H1 (cell line): ENCODE data around the gene KCNH8. TPM values are rescaled to one million over a fixed set of nuclear protein-coding genes. Genes with fewer than 3 reads are reported as not detected.

Experiments used
- CTCF ChIA-PET: fragments of 300-600 bp; sonication (Branson Sonifier 250); formaldehyde crosslinking; loops from one replicate; lab custom pipeline; 2021; ENCODE audit not compliant: partially characterized antibody; lab: Charles Lee
- POLR2A ChIA-PET: fragments of 300-600 bp; sonication (Branson Sonifier 250); formaldehyde crosslinking; loops from one replicate; lab custom pipeline; 2021; ENCODE audit warnings: inconsistent platforms; ENCODE audit not compliant: partially characterized antibody; lab: Charles Lee
- DNase-seq, 2 experiments: peaks; one replicate each; pipeline versions ENCODE4 v3.0.0 to v3.0.0-alpha.2; 2010 to 2022; ENCODE audit warnings: low spot score in 2 of 2, low read depth in 1 of 2, mixed read lengths in 1 of 2
- FAIRE-seq: peaks from 2 replicates; lab custom pipeline; 2011; peaks lifted over from hg19 to GRCh38; lab: Jason Lieb, UNC
- H2AFZ ChIP-seq: 2 replicates; pipeline ENCODE4 v1.8.1; 2012; ENCODE audit warnings: low read length, inconsistent platforms
- H2AK5ac ChIP-seq: 2 replicates; pipeline ENCODE4 v1.6.1; 2013; ENCODE audit warnings: low read depth, low read length
- H2BK120ac ChIP-seq: replicated peaks from 2 replicates; pipeline ENCODE3; 2013; ENCODE audit warnings: low read depth, low read length, inconsistent platforms
- H2BK12ac ChIP-seq: 2 replicates; pipeline ENCODE4 v1.6.1; 2013; ENCODE audit warnings: low read depth, low read length
- H2BK15ac ChIP-seq: 2 replicates; pipeline ENCODE4 v1.6.1; 2013; ENCODE audit warnings: low read length
- H2BK20ac ChIP-seq: 2 replicates; pipeline ENCODE4 v1.6.1; 2013; ENCODE audit warnings: low read length
- H2BK5ac ChIP-seq: 2 replicates; pipeline ENCODE4 v1.6.1; 2013; ENCODE audit warnings: low read depth, low read length
- H3K14ac ChIP-seq: 2 replicates; pipeline ENCODE4 v1.6.1; 2013; ENCODE audit warnings: inconsistent platforms; ENCODE audit not compliant: insufficient read length
- H3K18ac ChIP-seq: 2 replicates; pipeline ENCODE4 v1.6.1; 2013; ENCODE audit warnings: low read length; ENCODE audit errors: extremely low read depth
- H3K23ac ChIP-seq: 2 replicates; pipeline ENCODE4 v1.6.1; 2013; ENCODE audit warnings: inconsistent platforms; ENCODE audit not compliant: insufficient read length
- H3K23me2 ChIP-seq: 2 replicates; pipeline ENCODE4 v1.6.1; 2013; ENCODE audit warnings: low read depth, low read length
- H3K27ac ChIP-seq: 2 replicates; pipeline ENCODE4 v1.6.1; 2011; ENCODE audit warnings: low read depth, low read length, inconsistent platforms
- H3K27me3 ChIP-seq, 4 experiments: replicated peaks in 1 of 4; 1 replicate in 1 of 4; 2 replicates in 3 of 4; pipeline versions ENCODE4 v1.6.1 to v1.8.1; 2011 to 2013; ENCODE audit warnings: low read length in 3 of 4, mild to moderate bottlenecking in 3 of 4, inconsistent platforms in 2 of 4, mixed read lengths in 2 of 4, moderate library complexity in 1 of 4; ENCODE audit not compliant: control insufficient read depth in 3 of 4, insufficient read depth in 3 of 4; ENCODE audit errors: extremely low read depth in 1 of 4
- H3K36me3 ChIP-seq, 4 experiments: 2 replicates each; pipeline versions ENCODE4 v1.6.1 to v1.8.1; 2011 to 2013; ENCODE audit warnings: mild to moderate bottlenecking in 4 of 4, low read length in 3 of 4, moderate library complexity in 2 of 4, control low read depth in 1 of 4, inconsistent platforms in 1 of 4; ENCODE audit not compliant: insufficient read depth in 4 of 4, control insufficient read depth in 2 of 4
- H3K4ac ChIP-seq: replicated peaks from 2 replicates; pipeline ENCODE3; 2013; ENCODE audit warnings: low read length, low read depth, mixed read lengths, inconsistent platforms; ENCODE audit not compliant: insufficient read length
- H3K4me1 ChIP-seq, 4 experiments: replicated peaks in 1 of 4; 1 replicate in 1 of 4; 2 replicates in 3 of 4; pipeline versions ENCODE4 v1.6.1 to v1.8.1; 2011 to 2013; ENCODE audit warnings: low read length in 3 of 4, inconsistent platforms in 2 of 4, mixed read lengths in 1 of 4; ENCODE audit not compliant: insufficient read depth in 4 of 4, control insufficient read depth in 3 of 4
- H3K4me2 ChIP-seq, 2 experiments: 2 replicates each; pipeline versions ENCODE4 v1.6.1 to v1.8.1; 2011 to 2013; ENCODE audit warnings: low read depth in 2 of 2, low read length in 2 of 2, control low read depth in 1 of 2, inconsistent platforms in 1 of 2, mild to moderate bottlenecking in 1 of 2; ENCODE audit not compliant: insufficient read depth in 1 of 2
- H3K4me3 ChIP-seq, 4 experiments: fragments of 200-600, 300-600 bp in 1 of 4; sonication (generic), shearing (Covaris generic), sonication (Bioruptor Twin) in 1 of 4; 2 replicates each; pipeline versions ENCODE4 v1.5.1 to v1.8.1; 2011 to 2016; ENCODE audit warnings: low read length in 4 of 4, low read depth in 3 of 4, control low read depth in 2 of 4, inconsistent platforms in 2 of 4, mild to moderate bottlenecking in 2 of 4, mixed read lengths in 1 of 4, moderate library complexity in 1 of 4; ENCODE audit not compliant: insufficient read depth in 2 of 4; ENCODE audit errors: extremely low read depth in 1 of 4
- H3K56ac ChIP-seq: replicated peaks from 2 replicates; pipeline ENCODE3; 2013; ENCODE audit warnings: low read depth, mild to moderate bottlenecking, mixed read lengths, low read length, inconsistent platforms; ENCODE audit not compliant: insufficient read length
- H3K79me1 ChIP-seq: 2 replicates; pipeline ENCODE4 v1.6.1; 2013; ENCODE audit warnings: low read depth, low read length, control low read depth
- H3K79me2 ChIP-seq, 2 experiments: 2 replicates each; pipeline versions ENCODE4 v1.6.1 to v1.8.1; 2012 to 2013; ENCODE audit warnings: low read length in 2 of 2, mild to moderate bottlenecking in 2 of 2, inconsistent platforms in 1 of 2; ENCODE audit not compliant: insufficient read depth in 2 of 2, control insufficient read depth in 1 of 2
- H3K9ac ChIP-seq, 4 experiments: replicated peaks in 1 of 4; 1 replicate in 1 of 4; 2 replicates in 3 of 4; pipeline versions ENCODE4 v1.6.1 to v1.8.1; 2011 to 2013; ENCODE audit warnings: low read depth in 3 of 4, low read length in 3 of 4, control low read depth in 2 of 4, mild to moderate bottlenecking in 2 of 4, moderate library complexity in 2 of 4, inconsistent platforms in 1 of 4; ENCODE audit errors: extremely low read depth in 1 of 4
- H3K9me3 ChIP-seq, 2 experiments: 2 replicates each; pipeline versions ENCODE4 v1.6.1 to v1.8.1; 2012 to 2013; ENCODE audit warnings: mild to moderate bottlenecking in 2 of 2, moderate library complexity in 2 of 2, control low read depth in 1 of 2, inconsistent platforms in 1 of 2, low read depth in 1 of 2, low read length in 1 of 2, mixed read lengths in 1 of 2; ENCODE audit not compliant: insufficient read depth in 2 of 2
- H4K20me1 ChIP-seq, 2 experiments: replicated peaks in 1 of 2; 2 replicates each; pipeline versions ENCODE3 to v1.8.1; 2011 to 2013; ENCODE audit warnings: inconsistent platforms in 2 of 2, low read length in 2 of 2, mild to moderate bottlenecking in 1 of 2; ENCODE audit not compliant: insufficient read depth in 2 of 2, control insufficient read depth in 1 of 2
- H4K5ac ChIP-seq: 2 replicates; pipeline ENCODE4 v1.6.1; 2013; ENCODE audit warnings: low read length, low read depth, mixed read lengths, inconsistent platforms; ENCODE audit not compliant: insufficient read length
- H4K8ac ChIP-seq: 2 replicates; pipeline ENCODE4 v1.8.0; 2013; ENCODE audit warnings: mild to moderate bottlenecking, moderate library complexity, low read length, inconsistent platforms; ENCODE audit not compliant: insufficient read depth; ENCODE audit errors: extremely low read depth
- H4K91ac ChIP-seq: replicated peaks from 2 replicates; pipeline ENCODE3; 2013; ENCODE audit warnings: low read length, mixed read lengths, inconsistent platforms; ENCODE audit not compliant: insufficient read length
- CBX5 ChIP-seq: fragments of 300-800, 300-1000 bp; sonication (generic); IDR thresholded peaks from 2 replicates; pipeline ENCODE4 v1.7.1; 2016; ENCODE audit warnings: antibody characterized with exemption, low read length, low read depth
- CBX8 ChIP-seq: fragments of 300-800, 300-1000 bp; sonication (generic); IDR thresholded peaks from 2 replicates; pipeline ENCODE4 v1.7.1; 2016; ENCODE audit warnings: low read depth, low read length, borderline replicate concordance
- CTBP2 ChIP-seq: IDR thresholded peaks from 2 replicates; pipeline ENCODE4 v1.7.0; 2011; ENCODE audit warnings: borderline replicate concordance, mild to moderate bottlenecking, moderate library complexity, mixed read lengths, low read length; ENCODE audit not compliant: insufficient read depth, insufficient read length
- GTF2F1 ChIP-seq: IDR thresholded peaks from 2 replicates; pipeline ENCODE4 v1.6.1; 2012; ENCODE audit warnings: low read depth, low read length, improper control_type of control experiment, borderline replicate concordance
- MAX ChIP-seq: IDR thresholded peaks from 2 replicates; pipeline ENCODE4 v1.6.1; 2012; ENCODE audit warnings: inconsistent platforms
- NANOG ChIP-seq: IDR thresholded peaks from 2 replicates; pipeline ENCODE4 v1.6.1; 2011; ENCODE audit warnings: low read length, low read depth, mild to moderate bottlenecking, inconsistent platforms; ENCODE audit not compliant: insufficient read depth, poor library complexity, severe bottlenecking
- RAD21 ChIP-seq, 2 experiments: IDR thresholded peaks in 1 of 2; conservative IDR thresholded peaks in 1 of 2; 2 replicates each; pipeline ENCODE4 v1.6.1; 2011; ENCODE audit warnings: low read depth in 2 of 2, low read length in 2 of 2, improper control_type of control experiment in 1 of 2, inconsistent platforms in 1 of 2, mild to moderate bottlenecking in 1 of 2, moderate library complexity in 1 of 2
- SIX5 ChIP-seq: IDR thresholded peaks from 2 replicates; pipeline ENCODE4 v1.6.1; 2011; ENCODE audit warnings: mild to moderate bottlenecking, low read depth, low read length
- SP1 ChIP-seq: IDR thresholded peaks from 2 replicates; pipeline ENCODE4 v1.6.1; 2011; ENCODE audit warnings: low read depth, low read length
- TAF1 ChIP-seq: IDR thresholded peaks from 2 replicates; pipeline ENCODE4 v1.6.1; 2011; ENCODE audit warnings: mild to moderate bottlenecking, low read depth, low read length
- TCF12 ChIP-seq: IDR thresholded peaks from 2 replicates; pipeline ENCODE4 v1.6.1; 2011; ENCODE audit warnings: low read depth, mild to moderate bottlenecking, low read length
- TEAD4 ChIP-seq: IDR thresholded peaks from 2 replicates; pipeline ENCODE4 v1.6.1; 2012; ENCODE audit warnings: low read depth, low read length, inconsistent platforms, mixed read lengths
- WGBS, 2 experiments: shearing (Covaris generic) in 1 of 2; methylation state at CpG; one replicate each; pipeline versions ENCODE4 v1.1.6 to v1.1.7; 2013 to 2015; ENCODE audit warnings: low lambda C conversion rate in 2 of 2, mixed read lengths in 2 of 2, inconsistent platforms in 1 of 2, low coverage in 1 of 2, missing lambda C conversion rate in 1 of 2; ENCODE audit not compliant: insufficient replicate concordance in 2 of 2, insufficient coverage in 1 of 2, insufficient read length in 1 of 2; ENCODE audit errors: extremely low coverage in 1 of 2, missing lambda C conversion rate in 1 of 2; 5-methylcytosine and 5-hydroxymethylcytosine counted together
- polyA plus RNA-seq, 7 experiments: library from polyadenylated mRNA; depleted of rRNA in 3 of 7; stranded (reverse) in 5 of 7; unstranded in 2 of 7; fragments of >200 nt in 5 of 7; fragments of 200-250 nt in 2 of 7; gene quantifications; 1 replicate in 5 of 7; 2 replicates in 1 of 7; 4 replicates in 1 of 7; pipeline versions ENCODE4 v1.2.1 to v1.2.3, GENCODE V29; 2011 to 2013; ENCODE audit warnings: missing spikeins in 2 of 7, mixed read lengths in 2 of 7
- total RNA-seq: library from RNA; stranded (reverse); fragmentation: NEBNext Ultra II Directional; extraction: Animal tissue kit (Norgen Biotek cat#: 25700); gene quantifications from 2 replicates; pipeline ENCODE4 v1.2.1, GENCODE V29; 2021

KCNH8 gene
- total and polyA plus RNA-seq, 2 of the 8 experiments (the other 6 are each of a cell fraction or from before 2014, with no cell fraction given) = 2.2 to 2.4 TPM

DNA sequence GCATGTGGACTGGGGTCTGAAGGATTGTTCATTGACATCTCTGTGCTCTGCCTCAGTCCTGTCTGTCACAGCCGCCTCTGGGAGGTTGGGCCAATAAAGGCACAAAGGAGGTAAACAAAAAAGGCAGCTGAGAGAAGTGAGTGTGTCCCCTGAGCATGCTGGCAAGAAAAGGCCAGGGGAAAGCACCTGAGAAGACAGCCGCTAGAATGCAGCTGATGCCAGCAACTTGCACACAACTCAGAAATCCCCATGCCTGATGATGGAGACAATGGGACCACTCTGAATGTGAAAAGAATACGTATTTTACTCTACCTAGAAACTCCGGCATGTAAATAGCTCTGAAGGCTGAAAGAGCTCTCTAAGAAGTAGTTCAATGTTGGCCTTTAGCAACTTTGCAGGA is 118.7 kb downstream of the KCNH8 start:
- Histone ChIP-seq H3K4me1 (peaks cover 3 to 12% (median 9%) of the 10 kb centered on the region in 4 experiments; a peak in 5 of 7 replicates), H4K91ac (no peak overlapping the region), H3K36me3 (no peaks in the 10 kb centered on the region), H3K14ac (no peak overlapping the region), H3K27ac (peak overlapping the region; percentile 25; the same call in 1 of the 2 replicates), H3K4ac (no peak overlapping the region), H2AFZ (no peak overlapping the region), H2AK5ac (no peak overlapping the region), H3K23me2 (no peaks in the 10 kb centered on the region), H3K56ac (no peak overlapping the region), H3K4me2 (peak overlapping the region; percentile 11 to 48), H2BK120ac (no peak overlapping the region), H3K9ac (no peak overlapping the region), H3K27me3 (no peaks in the 10 kb centered on the region), H3K79me1 (no peaks in the 10 kb centered on the region), H4K5ac (no peak overlapping the region), H3K18ac (no peak overlapping the region), H2BK12ac (no peak overlapping the region), H3K79me2 (no peaks in the 10 kb centered on the region), H2BK5ac (no peak overlapping the region), H4K8ac (no peak overlapping the region), H2BK20ac (no peak overlapping the region), H2BK15ac (no peak overlapping the region), H3K23ac (no peak overlapping the region), H3K4me3 (peak overlapping the region in 1 of 4 experiments; percentile 25; a peak in 3 of 8 replicates), H3K9me3 (no peaks in the 10 kb centered on the region), H4K20me1 (no peaks in the 10 kb centered on the region)
- ChIA-PET POLR2A (interaction anchor here (0.8 kb wide), 1 partner anchor 120 kb away, joined by 5 read pairs; no protein-coding TSS in a partner anchor), CTCF (interaction anchor here (0.9 to 1.3 kb wide), 2 partner anchors 17 kb away, joined by 3 to 4 read pairs; no protein-coding TSS in a partner anchor)
- no peak for DNase-seq
- FAIRE-seq = peak; percentile 94
- 23% methylated on average over 4 of the region's 4 CpGs; no CpG with 5 or more reads in 1 of the 2 experiments for WGBS, 2 experiments
- TF ChIP-seq TEAD4 (peak; percentile 71; the same call in 1 of the 2 replicates), SIX5 (no peak), NANOG (peak; percentile 81), CBX8 (no peak), MAX (peak; percentile 47; the same call in 1 of the 2 replicates), CTBP2 (no peak), TAF1 (0 out of 2 replicates have a peak, but pooled peaks have one; percentile 40), TCF12 (peak; percentile 52; the same call in 1 of the 2 replicates), CBX5 (no peak), GTF2F1 (no peak), RAD21 (IDR thresholded peaks at IDR 0.05 in 1 of 2, conservative IDR thresholded peaks at IDR 0.05 in 1 of 2; ENCODE audit: low read depth in 2 of 2, low read length in 2 of 2) (0 out of 4 replicates have a peak, but pooled peaks of 1 of the 2 experiments have one; percentile 1), SP1 (peak; percentile 80)
